NCI-H1930 (cell line): ENCODE data around the gene BRWD1.
"Not testable (repeated sequence)": the region's sequence is repeated elsewhere in the genome, so short reads cannot be mapped to it uniquely, and the experiment has no call there.

ENCODE experiments used
- DNase-seq, 2 experiments: peaks; one replicate each; lab custom pipeline; 2025; lab: John Stamatoyannopoulos, UW

The BRWD1 gene

DNA sequence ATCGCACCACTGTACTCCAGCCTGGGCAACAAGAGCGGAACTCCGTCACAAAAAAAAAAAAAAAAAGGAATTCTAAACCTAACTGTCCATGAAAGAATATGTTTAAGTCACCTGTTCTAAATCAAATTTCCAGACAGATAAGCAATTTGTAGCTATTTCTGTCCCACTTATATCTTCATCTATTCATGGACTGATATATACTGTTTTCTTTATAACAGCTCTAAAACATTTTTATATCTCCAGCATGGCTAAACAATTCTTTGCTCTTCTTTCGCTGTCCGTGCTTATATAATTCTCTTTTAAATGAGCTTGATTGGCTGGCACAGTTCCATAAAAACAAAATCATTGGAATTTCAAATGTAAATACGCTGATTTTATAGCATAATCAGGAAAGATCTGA, 30.5 kb downstream of the BRWD1 start:
- no peak for DNase-seq

DNA sequence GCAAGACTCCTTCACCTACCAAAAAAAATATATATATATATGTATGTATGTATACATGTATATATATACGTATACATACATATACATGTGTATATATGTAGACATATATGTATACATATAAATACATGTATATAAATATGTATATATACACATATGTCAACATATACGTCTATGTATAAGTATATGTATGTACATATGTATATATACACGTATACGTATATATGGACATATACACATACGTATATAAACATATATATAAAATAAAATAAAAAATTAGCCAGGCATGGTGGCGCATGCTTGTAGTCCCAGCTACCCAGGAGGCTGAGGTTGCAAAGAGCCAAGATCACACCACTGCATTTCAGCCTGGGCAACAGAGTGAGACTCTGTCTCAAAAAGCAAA, 31.6 kb downstream of the BRWD1 start:
- DNase-seq = no peak

DNA sequence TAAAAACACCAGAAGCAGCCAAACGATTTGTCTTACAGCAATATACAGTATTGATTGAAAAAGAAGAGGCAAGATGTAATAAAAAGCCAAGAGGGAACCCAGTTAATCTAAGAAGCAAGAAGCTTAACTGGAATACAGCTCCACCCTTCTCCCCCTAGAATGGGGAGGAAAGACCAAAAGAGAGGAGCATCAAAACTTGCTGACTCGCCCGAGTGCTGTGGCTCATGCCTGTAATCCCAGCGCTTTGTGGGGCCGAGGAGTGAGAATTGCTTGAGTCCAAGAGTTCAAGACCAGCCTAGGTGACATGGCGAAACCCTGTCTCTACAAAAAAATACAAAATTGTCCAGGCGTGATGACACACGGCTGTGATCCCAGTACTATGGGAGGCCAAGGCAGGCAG, 32.2 kb downstream of the BRWD1 start:
- no peak for DNase-seq

DNA sequence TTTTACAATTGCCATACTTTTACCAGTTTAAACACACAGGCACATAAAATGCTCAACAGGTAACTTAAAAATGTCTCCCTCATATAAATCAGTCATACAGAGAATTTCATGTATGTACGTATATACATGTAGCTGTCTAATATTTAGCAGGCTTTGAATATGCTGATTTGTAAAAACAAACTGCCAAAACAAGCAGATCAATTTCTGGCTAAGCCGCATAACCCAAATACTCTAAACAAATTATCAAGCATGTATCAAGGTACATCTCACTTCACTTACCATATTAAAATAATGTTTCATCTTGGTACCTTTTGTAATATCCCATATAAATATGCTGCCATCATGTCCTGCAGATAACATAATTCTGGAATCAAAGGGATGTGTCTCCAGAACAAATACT, 43.8 kb downstream of the BRWD1 start:
- DNase-seq = no peak

DNA sequence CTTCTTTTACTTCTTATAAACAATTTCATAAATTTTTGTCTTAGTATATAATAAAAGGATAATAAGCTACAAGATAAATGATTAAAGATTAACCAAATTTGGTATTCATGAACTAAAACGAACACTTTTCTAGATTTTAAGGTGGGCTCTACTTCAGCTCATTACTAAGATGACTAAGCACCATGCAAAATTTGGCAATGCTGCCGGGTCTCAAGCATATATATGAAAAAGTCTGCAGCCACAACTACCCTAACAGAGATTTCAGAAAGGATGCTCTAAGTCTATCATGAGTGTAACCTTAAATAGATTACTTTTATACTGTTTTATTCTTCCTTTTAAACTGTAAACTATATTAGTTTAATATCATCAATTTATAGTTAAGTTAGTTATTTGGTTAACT, 47.8 kb downstream of the BRWD1 start:
- no peak for DNase-seq

DNA sequence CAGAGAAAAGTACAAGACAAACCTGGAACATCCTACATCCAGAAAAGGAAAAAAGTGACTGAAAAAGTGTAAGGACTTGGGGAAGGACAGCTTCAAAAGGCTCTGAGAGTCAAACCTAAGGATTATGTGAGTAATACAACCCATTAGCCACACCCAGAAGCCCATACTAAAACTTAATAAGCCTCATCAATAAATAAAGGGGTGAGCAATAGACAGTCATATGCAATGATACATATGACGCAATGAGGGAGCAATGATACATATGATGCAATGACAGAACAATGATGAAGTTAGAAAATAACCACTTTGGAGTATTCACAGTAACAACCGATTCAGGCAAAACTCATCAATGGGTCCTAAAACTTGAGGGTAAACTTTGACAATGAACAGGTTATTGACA, 50.1 kb downstream of the BRWD1 start:
- DNase-seq = no peak

DNA sequence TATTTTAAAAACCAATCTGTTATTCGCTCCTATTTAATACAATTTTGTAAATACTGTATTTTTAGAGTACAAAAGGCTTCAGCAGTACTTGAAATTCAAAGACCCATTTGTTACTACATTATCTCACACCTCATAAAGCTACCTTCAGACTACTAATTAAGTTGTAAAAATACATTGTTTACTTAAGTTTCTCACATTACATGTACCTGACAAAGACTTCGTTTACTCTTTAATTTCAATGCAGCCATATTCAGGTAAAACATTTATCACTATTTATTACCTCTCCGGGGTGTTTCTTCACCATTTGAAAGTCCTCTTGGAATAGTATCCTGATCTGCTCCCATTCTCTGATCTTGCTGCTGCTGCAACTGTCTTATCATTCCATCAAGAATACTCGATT, 55.2 kb downstream of the BRWD1 start:
- DNase-seq = peak; percentile 8 to 10

DNA sequence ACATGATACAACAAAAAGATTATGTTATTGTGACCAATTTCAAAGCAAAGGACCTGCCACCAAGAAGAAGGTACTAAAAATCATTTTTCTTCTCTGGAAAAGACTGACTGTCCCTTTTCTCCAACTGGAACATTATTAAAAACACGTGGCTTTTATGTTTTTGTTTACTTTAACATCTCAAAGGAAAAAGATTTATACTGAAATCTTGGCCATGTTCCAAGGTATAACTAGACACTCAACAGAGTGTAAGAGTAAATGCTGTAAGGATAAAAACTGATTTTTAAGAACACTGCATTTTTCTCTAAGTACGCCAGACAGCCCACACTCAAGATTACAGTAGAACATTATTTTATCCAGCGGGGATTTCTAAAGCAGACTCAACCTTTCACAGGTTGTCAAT, 62.1 kb downstream of the BRWD1 start:
- no peak for DNase-seq

DNA sequence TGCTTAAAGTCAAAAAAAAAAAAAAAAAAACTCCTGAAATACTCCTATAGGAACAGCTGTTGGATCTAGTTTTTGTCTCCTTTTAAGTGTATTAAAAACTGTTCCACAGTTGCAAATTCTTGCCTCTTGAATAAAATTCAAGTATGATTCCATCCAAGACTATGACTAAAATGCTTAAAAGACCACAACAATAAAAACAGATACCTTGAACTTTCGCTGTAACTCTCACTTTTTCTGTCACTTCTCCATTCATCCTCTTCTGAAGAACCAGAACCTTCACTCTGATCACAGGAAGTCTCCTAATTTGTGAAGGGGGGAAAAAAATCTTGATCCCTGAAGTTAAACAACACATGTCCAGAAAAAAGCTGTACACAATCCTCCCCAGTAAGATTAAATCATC, 75.2 kb downstream of the BRWD1 start:
- no peak for DNase-seq

DNA sequence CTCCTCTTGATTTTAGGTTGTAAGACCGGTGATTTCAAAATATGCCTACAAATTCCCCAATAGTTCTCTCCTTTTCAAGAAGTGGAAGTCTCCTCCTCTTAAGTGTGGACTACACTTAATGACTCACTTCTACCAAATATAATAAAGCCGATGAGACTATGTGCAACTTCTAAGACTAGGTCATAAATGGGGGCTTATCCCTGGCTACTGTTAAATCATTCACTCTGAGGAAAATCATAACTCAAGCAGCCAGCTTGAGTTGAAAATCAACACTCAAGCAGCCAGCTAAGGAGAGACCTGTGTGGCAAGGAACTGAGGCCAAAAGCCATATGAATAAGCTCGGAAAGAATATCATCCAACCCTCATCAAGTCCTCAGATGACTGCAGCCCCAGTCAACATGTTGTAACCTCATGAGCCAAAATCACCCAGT, 80.6 kb downstream of the BRWD1 start:
- DNase-seq = no peak

DNA sequence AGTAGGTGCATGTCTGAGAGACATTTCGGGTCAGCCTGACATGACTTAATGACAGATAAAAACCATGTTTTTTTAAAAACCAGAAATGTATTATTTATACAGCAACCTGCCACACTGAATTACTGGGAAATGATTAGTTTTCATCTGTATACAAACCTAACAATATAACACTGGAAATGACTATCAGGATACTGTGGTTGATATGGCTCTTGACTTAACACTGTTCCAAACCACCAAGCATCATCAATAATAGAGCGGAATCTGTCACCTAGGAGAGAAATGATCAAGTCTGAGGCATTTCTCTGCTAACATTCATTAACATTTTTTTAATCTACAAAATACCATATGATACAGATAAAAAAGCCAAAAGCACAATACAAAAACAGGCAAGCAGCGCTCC, 88.5 kb downstream of the BRWD1 start:
- DNase-seq = no peak

DNA sequence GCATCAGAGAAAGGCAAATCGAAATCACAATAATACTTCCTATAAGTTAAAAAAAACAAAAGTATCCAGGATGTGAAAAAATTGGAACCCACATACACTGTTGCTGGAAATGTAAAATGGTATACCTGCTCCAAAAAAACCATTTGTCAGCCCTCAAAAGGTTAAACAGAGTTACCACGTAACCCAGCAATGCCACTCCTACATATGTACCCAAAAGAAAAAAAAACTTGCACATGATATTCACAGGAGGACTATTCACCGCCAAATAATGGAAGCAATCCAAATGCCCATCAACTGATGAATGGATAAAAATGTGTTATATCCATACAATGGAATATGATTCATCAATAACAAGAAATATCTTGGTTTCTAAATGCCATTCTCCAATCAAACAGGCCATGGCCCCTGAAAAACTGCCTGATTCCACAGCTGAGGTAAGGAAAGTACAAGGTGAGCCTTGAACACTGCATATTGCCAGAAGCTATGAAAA, 91.4 kb downstream of the BRWD1 start:
- no peak for DNase-seq

DNA sequence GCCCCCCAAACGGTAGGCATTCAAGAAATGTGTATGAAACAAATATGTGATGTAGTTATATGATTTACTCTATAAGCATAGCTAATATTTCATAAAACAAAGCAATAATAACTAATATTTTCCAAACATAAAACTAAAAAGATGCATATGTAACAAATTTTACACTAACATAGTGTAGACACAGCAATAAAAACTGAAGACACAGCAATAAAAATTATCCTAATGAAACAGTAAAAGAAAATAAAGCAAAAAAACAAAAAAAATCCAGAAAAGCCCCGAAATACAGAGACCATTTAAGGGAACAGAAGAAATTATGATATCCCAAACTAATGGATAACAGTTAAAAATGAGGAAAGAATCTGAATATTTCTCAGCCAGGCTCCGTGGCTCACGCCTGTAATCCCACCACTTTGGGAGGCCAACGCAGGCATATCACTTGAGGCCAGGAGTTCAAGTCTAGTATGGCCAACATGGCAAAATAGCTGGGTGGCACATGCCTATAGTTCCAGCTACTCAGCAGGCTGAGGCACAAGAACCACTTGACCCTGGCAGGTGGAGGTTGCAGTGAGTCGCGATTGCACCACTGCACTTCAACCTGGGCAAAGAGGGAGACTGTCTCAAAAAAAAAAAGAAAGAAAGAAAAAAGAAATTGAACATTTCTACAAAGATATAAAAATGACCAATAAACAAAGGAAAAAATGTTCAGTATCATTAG, 92.0 kb downstream of the BRWD1 start:
- no peak for DNase-seq

DNA sequence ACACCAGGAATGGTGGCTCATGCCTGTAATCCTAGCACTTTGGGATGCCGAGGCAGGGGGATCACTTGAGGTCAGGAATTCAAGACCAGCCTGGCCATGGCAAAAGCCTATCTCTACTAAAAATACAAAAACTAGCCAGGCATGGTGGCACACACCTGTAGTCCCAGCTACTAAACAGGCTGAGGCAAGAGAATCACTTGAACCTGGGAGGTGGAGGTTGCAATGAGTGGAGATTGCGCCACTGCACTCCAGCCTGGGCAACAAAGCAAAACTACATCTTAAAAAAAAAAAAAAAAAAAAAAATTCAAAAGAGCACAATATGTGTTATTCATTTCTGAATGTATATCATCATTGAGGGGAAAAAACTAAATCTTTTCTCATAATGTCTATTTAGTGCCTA, 92.6 kb downstream of the BRWD1 start:
- DNase-seq = not testable (repeated sequence)

DNA sequence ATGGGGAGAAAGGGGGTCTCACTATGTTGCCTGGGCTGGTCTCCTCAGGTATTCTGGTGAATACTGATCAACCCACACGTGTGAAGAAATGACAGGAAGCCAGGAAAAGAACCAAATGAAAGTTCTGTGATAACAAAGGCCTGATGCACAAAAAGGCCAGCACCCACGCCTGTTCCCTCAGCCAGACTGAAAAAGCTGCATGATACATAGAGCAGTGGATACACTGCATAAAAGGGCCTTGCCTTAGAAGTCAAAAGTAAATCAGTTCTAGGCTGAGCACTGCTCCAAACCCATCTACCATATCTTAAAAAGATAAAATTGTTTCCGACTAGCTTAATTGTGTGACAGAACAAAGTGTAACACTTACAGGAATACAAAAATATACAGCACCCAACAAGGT, 93.3 kb downstream of the BRWD1 start:
- DNase-seq = no peak

DNA sequence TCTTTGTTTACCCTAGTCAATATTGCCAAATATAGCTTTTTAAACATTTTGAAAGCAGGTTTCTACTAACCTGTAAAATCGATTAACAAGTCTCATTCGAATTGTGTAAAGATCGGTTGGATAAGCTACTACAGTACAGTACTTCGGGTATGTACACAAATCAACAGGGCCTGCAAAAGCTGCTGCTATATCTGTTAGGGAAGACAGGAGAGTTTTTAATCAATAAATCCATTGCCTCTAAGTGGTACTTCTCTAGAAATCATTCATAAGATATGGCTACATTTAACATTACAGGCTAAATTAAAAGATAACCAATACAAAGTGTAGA, 95.4 kb downstream of the BRWD1 start:
- DNase-seq = no peak

DNA sequence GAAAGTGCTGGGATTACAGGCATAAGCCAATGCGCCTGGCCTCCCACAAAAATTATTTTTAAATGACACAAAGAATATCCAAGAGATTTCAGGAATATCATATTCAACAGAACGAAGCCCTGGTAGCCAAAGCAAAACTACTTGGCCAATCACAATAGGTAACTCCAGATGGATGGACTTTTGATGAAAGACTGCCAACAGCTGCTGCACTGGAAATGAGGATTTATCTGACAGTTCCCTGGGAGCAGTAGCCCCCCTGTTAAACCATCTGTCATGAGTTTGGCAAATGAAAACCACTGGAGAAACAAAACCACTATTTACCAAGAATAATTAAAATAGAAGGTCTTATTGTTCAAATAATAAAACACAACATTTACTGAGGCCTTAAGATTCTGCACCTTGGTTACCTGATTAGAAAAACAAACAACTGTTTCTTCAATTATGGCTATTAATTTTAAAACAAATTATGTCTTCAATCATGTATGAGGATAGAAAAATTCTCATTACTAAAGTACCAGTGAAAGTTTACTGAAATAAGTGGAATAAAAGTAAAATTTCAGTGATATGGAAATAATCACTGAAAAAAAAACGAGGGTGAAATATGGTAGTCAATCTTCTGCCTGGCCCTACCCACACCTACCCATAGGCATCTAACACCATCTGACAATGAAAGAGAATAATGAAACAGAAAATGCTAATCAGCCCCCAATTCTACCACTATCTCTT, 95.9 kb downstream of the BRWD1 start:
- no peak for DNase-seq

DNA sequence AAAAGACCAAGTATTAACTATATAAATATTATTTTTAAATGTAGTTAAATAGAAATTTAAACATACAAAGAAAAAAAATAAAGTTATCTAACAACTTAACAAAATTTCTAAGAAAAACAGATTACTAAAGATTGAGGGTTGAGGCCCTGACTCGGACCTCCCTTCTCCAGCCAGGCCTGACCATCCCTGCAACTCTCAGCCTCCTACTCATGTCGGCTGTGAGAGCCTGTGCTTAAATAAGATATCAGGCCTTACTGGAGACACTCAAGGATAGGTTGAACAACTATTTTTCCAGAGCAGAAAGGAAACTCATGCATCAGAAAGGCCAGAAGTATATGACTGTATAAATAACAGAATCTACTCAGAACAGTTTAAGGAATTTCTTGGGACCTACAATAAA, 97.1 kb downstream of the BRWD1 start:
- no peak for DNase-seq

DNA sequence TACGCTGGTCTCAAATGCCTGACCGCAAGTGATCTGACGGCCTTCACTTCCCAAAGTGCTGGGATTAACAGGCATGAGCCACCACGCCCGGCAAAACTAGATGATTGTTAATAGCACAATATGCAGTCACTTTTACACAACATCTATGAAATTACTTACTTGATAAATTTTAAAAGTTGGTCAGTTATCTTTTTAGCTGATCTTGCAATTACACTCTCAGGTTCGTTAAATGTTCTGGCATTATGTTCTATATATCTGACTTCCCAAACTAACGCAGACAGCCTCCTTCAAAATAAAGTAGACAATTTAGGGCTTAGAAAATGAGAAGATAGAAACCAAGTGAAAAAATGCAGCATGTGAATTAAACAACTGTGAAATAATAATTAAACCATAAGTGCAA, 98.4 kb downstream of the BRWD1 start:
- no peak for DNase-seq

DNA sequence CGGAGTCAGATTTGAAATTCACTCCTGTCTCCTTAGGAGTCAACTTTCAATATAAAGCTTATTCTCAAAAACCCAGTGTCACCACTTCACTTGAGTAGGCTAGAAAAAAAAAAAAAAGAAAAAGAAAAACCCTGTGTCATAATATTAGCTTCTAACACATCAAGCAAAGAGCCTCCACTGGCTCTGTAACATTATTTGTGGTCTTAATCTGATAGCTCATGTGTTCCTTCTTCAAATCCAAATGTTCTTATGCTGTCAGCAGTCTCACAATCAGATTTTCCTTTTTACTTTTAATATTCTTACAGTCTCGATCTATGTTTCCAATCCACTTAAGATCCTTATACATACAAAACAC, 104.1 kb downstream of the BRWD1 start:
- DNase-seq = no peak

DNA sequence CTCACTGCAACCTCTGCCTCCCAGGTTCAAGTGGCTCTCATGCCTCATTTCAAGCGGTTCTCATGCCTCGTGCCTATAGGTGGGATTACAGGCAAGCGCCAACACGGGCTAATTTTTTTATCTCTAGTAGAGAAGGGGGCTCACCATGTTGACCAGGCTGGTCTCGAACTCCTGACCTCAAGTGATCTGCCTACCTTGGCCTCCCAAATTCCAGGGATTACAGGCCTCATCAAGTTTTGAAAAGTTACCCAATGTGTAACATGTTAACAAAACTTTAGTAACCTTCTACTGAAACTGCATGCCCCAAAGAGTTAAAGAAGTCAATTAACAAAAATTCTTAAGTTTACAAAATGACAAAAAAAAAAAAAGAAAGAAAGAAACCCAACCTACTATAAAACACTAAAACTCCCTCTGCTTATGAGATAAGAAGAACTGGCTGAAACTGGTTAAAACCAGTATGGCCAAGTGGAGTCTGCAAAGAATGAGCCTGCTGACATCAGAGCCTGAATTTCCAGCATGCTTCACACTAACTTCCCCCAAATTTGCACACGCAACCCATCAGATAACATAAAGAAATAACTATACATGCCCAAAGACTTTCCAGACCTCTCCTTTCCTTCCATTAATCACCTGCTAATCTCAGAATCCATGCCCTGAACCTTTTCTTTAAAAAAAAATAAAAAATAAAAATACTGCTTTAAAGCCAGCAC, 104.7 kb downstream of the BRWD1 start:
- DNase-seq = no peak

DNA sequence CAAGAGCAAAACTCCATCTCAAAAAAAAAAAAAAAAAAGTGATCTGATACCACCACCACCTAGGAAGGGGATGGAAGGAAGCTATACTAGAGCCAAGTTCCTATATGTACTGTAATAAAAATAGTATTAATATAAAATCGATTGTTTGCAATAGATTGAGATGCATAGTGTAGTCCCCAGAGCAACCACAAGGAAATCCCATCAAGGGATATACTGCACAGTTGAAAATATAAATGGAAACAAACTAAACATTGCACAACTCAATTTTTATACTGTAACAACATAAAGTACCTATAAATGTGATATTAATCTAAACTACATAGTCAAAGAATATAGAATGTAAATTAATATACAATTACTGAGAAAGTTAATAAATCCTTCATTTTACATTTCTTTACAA, 109.3 kb downstream of the BRWD1 start:
- no peak for DNase-seq

DNA sequence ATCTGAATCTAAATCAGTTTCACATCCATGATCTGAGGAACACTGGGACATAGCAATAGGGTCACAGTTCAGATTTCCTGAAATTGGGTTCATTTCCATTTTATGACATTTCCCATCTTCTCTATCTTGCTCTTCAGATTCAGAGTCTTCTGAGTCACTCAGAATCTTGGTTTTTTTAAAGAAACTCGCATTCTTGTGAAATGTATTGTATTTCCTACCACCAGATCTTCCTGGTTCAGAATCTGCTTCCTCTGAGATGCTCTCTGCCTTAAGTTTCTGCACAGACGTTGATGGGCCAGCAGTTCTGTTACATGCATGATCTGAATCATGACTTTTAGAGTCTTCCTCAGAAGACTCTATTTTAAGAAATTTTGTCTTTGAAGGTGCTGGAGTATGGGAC, 114.6 kb downstream of the BRWD1 start:
- DNase-seq = no peak
